Measurements from ENCODE around the gene CARD6.

The CARD6 gene

DNA sequence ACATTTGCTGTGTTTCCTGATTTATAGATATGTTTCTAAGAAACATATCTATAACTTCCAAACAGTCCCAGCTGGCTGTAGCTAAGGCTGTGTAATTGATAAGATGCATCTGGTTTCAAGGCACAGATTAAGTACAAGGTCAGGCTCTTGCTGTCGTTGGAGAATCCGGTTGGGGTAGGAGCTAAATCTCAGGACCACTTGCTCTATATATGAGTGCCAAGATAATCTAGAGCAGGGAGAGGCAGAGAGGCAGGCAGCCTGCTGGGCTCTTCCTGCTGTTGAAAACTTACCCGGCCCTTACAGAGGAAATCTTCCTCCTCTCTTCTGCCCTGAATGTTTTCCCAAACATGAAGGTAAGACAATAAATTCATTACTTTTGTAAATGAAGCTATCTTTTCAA, 68.1 kb downstream of the CARD6 start, which contains the start of gene C7:
C7 (plus strand) TSS at position 234 of the 400 bp plus-strand sequence; CDS start at position 348, 114 bp downstream.
- H3K27ac ChIP-seq (ENCODE audit: low read length, poor library complexity, severe bottlenecking): no peak within 1 kb of the TSS
- peaks cover 2% of the 10 kb centered on the region for H3K4me1 ChIP-seq (ENCODE audit: control insufficient read depth, insufficient read depth, low read depth, low read length)
- H4K91ac ChIP-seq (ENCODE audit: low read length): no peak within 1 kb of the TSS
- H3K14ac ChIP-seq (ENCODE audit: low read length in 2 of 2): no peak within 1 kb of the TSS
- WGBS: 32% methylated on average over 2 of the region's 3 CpGs
- H3K9me3 ChIP-seq (ENCODE audit: control insufficient read depth, low read length): no peaks in the 10 kb centered on the region
- no peak within 1 kb of the TSS for H2BK15ac ChIP-seq (ENCODE audit: low read depth, poor library complexity, severe bottlenecking)
- no peak within 1 kb of the TSS for H3K4me2 ChIP-seq (ENCODE audit: low read length, poor library complexity, severe bottlenecking)
- no peak within 1 kb of the TSS for H4K8ac ChIP-seq (ENCODE audit: low read length)
- DNase-seq: no peak
- H3K4me3 ChIP-seq (ENCODE audit: insufficient read depth in 1 of 2, low read depth in 1 of 2, low read length in 2 of 2): no peak within 1 kb of the TSS
- H2AK5ac ChIP-seq (ENCODE audit: low read length, severe bottlenecking): no peak within 1 kb of the TSS
- H2BK120ac ChIP-seq (ENCODE audit: low read depth, low read length): no peak within 1 kb of the TSS
- no peak within 1 kb of the TSS for H2BK12ac ChIP-seq (ENCODE audit: low read length in 2 of 2)
- H3K18ac ChIP-seq (ENCODE audit: low read depth in 1 of 2, low read length in 2 of 2): no peak within 1 kb of the TSS
- H3K23ac ChIP-seq (ENCODE audit: low read length in 2 of 2): no peak within 1 kb of the TSS
- H3K4ac ChIP-seq (ENCODE audit: low read depth in 1 of 2, low read length in 2 of 2): no peak within 1 kb of the TSS
- no peak within 1 kb of the TSS for H3K9ac ChIP-seq (ENCODE audit: low read length)
- H2BK5ac ChIP-seq (ENCODE audit: low read depth, low read length, poor library complexity, severe bottlenecking): no peak within 1 kb of the TSS
- no peaks in the 10 kb centered on the region for H3K27me3 ChIP-seq (ENCODE audit: control insufficient read depth in 1 of 2, insufficient read depth in 1 of 2, low read length in 2 of 2)
- no peaks in the 10 kb centered on the region for H3K79me1 ChIP-seq (replicated peaks; ENCODE audit: low read length, poor library complexity, severe bottlenecking)
- no peak within 1 kb of the TSS for H2AFZ ChIP-seq (ENCODE audit: low read depth, low read length)
- no peaks in the 10 kb centered on the region for H3K36me3 ChIP-seq (ENCODE audit: control insufficient read depth in 1 of 2, insufficient read depth in 2 of 2, low read depth in 1 of 2, low read length in 2 of 2)

DNA sequence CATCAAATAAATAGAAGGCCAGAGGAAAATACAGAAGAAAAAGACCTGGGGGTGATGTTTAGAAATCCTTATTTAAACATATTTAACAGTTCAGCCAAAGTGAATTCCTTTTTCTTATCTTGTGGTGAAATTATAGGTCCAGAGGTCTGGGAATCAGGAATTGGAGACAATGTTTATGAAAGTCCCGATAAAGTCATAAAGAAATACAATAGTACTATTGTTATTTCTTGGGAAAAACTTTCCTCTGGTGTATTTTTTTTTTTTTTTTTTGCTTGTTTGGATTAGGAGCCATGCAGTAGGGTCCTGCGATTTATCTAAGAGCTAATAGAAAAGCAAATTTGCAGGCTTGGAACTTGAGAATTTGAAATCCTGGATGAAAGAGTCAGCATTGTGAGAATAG, 68.6 kb downstream of the CARD6 start:
- no peaks in the 10 kb centered on the region for H3K27me3 ChIP-seq (ENCODE audit: control insufficient read depth in 1 of 2, insufficient read depth in 1 of 2, low read length in 2 of 2)
- H2BK12ac ChIP-seq (ENCODE audit: low read length in 2 of 2): no peak overlapping the region
- H2AFZ ChIP-seq (ENCODE audit: low read depth, low read length): no peak overlapping the region
- H3K14ac ChIP-seq (ENCODE audit: low read length in 2 of 2): no peak overlapping the region
- no peak overlapping the region for H3K4me2 ChIP-seq (ENCODE audit: low read length, poor library complexity, severe bottlenecking)
- H3K27ac ChIP-seq (ENCODE audit: low read length, poor library complexity, severe bottlenecking): no peak overlapping the region
- H3K9me3 ChIP-seq (ENCODE audit: control insufficient read depth, low read length): no peaks in the 10 kb centered on the region
- DNase-seq: no peak
- H2BK120ac ChIP-seq (ENCODE audit: low read depth, low read length): no peak overlapping the region
- 86% methylated on average over 1 of the region's 2 CpGs for WGBS
- no peak overlapping the region for H3K4me3 ChIP-seq (ENCODE audit: insufficient read depth in 1 of 2, low read depth in 1 of 2, low read length in 2 of 2)
- no peaks in the 10 kb centered on the region for H3K36me3 ChIP-seq (ENCODE audit: control insufficient read depth in 1 of 2, insufficient read depth in 2 of 2, low read depth in 1 of 2, low read length in 2 of 2)
- no peak overlapping the region for H4K91ac ChIP-seq (ENCODE audit: low read length)
- no peak overlapping the region for H2AK5ac ChIP-seq (ENCODE audit: low read length, severe bottlenecking)
- no peak overlapping the region for H4K8ac ChIP-seq (ENCODE audit: low read length)
- peaks cover 2% of the 10 kb centered on the region for H3K4me1 ChIP-seq (ENCODE audit: control insufficient read depth, insufficient read depth, low read depth, low read length)
- H3K9ac ChIP-seq (ENCODE audit: low read length): no peak overlapping the region
- H3K4ac ChIP-seq (ENCODE audit: low read depth in 1 of 2, low read length in 2 of 2): no peak overlapping the region
- no peak overlapping the region for H2BK15ac ChIP-seq (ENCODE audit: low read depth, poor library complexity, severe bottlenecking)
- no peak overlapping the region for H3K23ac ChIP-seq (ENCODE audit: low read length in 2 of 2)
- no peaks in the 10 kb centered on the region for H3K79me1 ChIP-seq (replicated peaks; ENCODE audit: low read length, poor library complexity, severe bottlenecking)
- H3K18ac ChIP-seq (ENCODE audit: low read depth in 1 of 2, low read length in 2 of 2): no peak overlapping the region
- no peak overlapping the region for H2BK5ac ChIP-seq (ENCODE audit: low read depth, low read length, poor library complexity, severe bottlenecking)

Small RNA genes within 50 kb of the gene (small RNA-seq; reads per million reads assigned to genes)
- gene SNORD72 (ENCODE audit: low read depth): 266 reads per million, percentile 95 among the genes with 10 or more reads in this experiment

Measured in mesenchymal stem cell (in vitro differentiated cells and primary cell).